NCI-H1092 treated with DMSO at 0.1 percent for 48 hours (cell line): ENCODE measurements around the gene LRP6.
"Not testable (repeated sequence)": the region's sequence is repeated elsewhere in the genome, so short reads cannot be mapped to it uniquely, and the experiment has no call there.

Source experiments
- DNase-seq: peaks from one replicate; lab custom pipeline; 2025; lab: John Stamatoyannopoulos, UW

The LRP6 gene

DNA sequence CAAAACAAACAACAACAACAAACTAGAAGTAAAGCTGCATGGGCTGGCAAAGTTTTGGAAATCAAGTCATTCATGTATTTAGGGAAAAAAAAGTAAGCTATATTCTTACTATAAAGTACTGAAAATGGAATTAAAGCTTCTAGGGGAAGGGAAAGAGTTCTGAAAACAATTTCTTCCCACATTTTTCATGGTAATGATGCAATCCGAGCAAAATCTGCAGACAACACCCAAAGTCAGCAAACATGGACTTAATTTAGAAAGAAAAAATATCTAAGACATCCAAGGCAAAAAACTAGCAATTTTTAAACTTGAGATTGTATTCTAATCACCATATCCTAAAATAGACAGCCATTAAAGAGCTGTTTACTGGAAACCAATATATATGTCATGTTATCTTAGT is 86.3 kb downstream of the LRP6 start:
- DNase-seq: no peak

DNA sequence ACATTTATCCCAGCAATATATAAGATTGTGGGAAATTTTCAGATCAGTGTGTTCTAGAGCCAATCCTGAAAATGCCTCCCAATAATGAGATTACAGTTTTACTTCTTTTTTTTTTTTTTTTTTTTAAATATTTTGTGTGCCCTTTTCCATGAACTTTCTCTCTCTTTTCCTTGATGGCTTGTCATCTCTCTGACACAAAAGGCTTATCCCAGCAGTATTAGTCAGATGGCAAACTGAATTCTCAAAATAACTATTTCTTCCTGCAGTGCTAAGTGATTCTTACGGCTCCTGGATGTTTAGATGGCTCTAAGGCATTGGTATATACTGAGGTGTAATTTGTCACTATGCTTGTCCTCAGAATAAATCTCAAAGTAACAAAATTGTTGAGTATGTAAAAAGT is 86.7 kb downstream of the LRP6 start:
- no peak for DNase-seq

DNA sequence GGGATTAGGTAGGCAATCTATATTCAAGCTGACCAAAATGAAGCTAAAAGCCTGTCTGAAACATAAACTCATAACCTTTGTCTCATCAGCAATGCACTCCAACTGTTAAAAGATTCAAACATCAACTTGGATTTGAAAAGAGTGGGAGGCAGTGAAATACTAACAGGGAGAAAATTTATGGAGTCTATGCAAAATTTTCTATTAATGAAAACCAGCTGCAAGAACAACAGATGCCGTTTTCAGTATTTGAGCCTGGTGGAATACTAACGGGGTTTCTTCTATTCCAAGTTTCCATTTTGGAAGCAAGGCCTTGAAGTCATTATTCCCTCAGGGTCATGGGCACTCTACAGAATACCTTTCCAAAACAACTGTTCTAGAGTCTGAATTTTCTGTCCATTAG is 88.3 kb downstream of the LRP6 start:
- DNase-seq: no peak

DNA sequence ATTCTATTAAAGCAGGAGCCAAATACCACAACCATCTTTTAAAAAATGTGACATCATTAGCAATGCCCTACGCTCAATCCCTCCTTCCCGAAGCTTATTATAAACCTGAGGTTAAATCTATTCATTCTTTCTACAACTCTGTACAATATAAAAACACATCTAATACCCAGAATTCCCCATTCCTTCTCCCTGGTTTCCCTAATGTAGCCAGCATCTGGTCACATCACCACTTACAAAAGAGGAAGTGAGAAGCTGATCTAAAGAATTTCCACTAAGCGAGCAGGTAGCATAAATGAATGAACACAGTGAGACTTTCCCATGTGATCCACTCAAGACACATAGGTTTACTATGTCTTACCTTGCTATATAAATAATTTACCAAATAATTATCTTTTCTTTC is 90.4 kb downstream of the LRP6 start:
- DNase-seq: no peak

DNA sequence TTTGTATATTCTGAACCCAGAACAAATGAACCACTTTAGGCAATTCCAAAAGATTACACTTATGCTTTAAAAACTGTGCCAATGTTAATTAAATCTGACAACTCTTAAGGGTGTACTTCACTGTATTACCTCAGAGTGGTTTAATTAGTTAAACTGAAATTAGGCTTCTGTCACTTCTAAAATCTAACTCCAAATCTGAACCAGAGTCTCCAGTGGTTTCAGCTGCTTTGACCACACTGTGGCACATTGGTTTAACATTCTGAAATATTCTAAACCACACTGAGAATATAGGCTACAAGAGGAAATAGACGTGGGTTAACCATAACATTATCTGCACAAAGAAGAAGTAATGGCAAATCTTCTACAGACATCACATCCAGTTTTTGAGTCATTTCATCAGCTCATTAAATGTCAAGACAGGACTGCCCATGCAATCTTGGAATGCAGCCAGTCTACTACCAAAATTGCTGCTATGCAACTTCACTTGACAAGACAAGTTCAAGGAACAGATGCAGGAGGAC is 94.8 kb downstream of the LRP6 start:
- DNase-seq: no peak

DNA sequence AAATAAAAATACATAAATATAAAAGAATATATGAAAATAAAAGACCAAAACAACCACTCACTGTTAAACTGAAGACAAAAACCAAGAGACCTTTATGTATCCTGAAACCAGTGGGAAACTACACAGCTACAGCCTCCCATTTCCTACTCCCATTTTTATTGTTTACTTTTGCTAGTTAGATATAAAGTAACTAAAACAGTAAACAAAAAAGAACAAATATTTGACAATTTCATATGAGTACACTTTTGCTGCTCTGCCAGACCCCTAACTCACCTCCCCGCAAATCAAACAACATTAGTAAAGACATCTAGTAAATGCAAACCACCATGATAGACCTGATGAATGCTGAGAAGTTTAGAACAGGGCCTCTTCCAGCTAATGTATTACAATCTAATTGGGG is 99.0 kb downstream of the LRP6 start:
- peak; percentile 44 for DNase-seq

DNA sequence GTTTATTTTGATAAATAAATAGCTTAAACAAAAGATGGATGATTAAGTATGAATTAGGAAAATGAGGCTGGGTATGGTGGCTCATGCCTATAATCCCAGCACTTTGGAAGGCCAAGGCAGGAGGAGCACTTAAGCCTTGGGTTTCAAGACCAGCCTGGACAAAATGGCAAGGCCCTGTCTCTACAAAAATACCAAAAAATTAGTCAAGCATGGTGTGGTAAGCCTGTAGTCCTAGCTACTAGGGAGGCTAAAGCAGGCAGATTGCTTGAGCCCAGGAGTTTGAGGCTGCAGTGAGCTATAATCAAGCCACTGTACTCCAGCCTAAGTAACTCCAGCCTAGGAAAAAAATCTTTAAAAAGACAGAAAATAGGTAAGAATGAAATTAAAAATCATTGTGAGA is 100.1 kb downstream of the LRP6 start:
- no peak for DNase-seq

DNA sequence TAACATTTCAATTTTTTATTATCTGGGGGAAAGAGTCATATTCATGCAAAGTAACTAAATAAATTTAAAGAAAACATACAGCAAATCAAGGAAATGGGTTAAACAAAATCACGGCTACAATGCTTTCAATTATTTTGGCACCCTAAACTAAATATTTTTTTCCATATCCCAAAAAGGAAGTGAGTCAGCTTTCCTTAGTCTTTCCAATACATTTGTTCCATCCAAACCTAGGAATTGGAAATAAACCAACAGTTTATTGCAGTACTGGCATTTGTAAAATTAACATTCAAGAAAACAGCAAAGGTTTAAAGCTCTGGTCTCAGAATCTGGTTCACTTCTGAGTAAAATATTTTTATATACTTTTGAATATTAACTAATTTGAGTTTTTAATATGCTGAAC is 106.9 kb downstream of the LRP6 start:
- DNase-seq: no peak

DNA sequence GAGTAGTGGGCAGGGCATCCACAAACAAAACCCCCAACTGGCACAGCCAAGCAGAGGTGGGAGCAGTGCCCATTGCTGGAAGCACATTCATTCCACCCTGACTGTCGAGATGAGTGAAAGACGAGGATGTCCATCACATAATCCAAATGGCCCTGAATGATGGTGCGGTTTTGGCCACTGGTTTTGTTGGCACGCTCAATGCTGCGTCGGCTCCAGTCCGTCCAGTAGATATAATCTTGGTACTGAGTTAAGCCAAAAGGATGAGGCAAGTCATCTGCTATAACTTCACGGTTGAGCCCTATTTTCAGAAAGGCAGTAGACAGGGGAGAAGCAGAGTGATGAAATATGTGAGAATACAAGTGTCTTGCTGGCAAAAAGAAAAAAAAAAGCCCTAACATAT is 108.0 kb downstream of the LRP6 start:
- DNase-seq: no peak

DNA sequence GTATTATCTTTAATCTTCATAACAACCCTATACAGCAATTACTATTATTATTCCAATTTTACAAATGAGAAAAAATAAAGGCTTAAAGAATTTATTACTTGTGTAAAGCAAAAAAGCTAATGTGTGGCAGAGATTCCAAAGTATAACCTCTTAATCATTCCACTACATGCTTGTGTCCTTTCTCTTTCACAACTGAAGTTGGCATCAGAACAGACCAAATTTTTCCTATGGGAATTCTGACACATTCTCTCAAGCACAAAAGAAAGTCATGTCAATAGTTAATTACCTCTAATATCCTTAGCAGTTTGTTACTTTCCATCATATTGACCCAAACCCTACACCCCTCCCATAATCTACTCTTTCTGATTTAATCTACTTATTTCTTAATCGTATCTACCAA is 109.4 kb downstream of the LRP6 start:
- no peak for DNase-seq

DNA sequence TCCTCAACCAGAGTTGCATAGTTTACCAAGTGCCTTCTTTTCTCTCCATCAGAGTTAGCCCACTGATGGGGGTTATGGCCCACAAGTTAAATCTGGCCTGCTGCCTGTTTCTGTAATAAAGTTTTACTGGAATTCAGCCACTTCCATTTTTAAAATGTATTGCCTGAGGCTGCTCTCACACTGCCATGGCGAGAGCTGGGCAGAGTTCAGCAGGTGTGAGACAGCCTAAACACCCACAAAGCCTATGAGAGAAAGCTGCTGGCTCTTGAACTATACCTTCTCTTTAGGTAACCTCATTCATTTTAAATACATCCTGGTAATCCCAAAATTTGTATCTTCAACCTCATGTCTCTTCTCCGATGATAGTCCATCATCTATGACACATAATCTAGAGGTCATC is 110.0 kb downstream of the LRP6 start:
- DNase-seq: no peak

DNA sequence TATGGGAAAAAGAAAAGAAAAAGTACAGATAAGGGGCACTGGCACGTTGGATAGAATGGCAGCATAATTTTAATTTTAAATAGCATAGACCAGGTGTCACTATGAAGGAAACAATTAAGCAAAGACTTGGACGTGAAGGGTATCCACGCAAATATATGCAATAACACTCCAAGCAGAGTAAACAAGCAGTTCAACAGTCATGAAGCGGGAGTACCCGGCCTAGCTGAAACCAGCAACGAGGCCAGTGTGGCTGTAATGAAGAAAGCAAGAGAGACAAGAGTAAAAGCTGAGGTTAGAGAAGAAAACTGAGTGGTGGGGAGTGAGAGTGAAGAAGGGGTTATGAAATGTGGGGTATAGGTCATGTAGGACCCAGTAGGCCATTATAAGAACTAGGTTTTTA is 110.7 kb downstream of the LRP6 start:
- DNase-seq: no peak

DNA sequence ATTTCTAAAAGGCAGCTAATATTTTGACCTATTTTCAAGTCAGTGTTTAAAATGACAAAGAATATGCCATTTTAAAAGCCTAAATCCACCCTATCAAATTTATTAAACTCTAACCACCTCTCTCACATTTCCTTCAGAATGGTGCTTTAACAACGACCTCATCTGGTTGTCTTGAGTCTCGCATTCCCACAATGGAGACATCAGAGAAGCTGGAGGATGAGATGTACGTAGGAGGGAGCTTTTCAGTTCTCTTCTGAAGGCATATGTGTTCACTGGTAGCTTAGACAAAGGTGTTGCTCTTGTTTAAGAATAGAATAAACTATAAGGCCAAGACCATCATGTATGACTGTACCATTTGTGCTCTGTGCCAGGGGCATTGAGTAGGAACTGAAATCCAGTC is 113.2 kb downstream of the LRP6 start:
- no peak for DNase-seq

DNA sequence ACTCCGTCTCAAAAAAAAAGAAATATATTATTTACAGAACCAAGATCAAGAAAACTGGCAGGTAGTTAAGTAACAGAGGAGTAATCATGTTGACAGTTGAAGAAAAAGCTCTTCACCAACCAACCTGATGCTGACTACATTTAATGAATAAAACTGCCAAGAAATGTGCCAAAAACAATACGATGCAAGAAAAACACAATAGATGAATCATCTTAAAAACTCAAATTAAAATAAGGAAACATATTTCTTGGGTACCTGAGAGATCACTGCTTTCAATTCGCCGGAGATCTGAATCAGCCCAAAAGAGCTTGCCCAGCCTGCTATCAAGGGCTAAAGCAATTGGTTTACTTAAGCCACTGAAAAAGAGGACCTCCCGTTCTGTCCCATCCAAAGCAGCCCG is 119.7 kb downstream of the LRP6 start:
- DNase-seq: no peak

DNA sequence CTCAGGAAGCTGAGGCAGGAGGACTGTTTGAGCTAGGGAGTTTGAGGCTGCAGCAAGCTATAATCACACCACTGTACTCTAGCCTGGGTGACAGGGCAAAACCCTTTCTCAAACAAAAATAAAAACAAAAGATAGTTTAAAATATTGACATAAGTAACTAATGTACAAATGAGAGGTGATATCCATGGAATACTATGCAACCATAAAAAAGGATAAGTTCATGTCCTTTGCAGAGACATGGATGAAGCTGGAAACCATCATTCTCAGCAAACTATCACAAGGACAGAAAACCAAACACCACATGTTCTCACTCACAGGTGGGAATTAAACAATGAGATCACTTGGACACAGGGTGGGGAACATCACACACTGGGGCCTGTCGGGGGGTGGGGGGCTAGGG is 122.3 kb downstream of the LRP6 start:
- DNase-seq: not testable (repeated sequence)

DNA sequence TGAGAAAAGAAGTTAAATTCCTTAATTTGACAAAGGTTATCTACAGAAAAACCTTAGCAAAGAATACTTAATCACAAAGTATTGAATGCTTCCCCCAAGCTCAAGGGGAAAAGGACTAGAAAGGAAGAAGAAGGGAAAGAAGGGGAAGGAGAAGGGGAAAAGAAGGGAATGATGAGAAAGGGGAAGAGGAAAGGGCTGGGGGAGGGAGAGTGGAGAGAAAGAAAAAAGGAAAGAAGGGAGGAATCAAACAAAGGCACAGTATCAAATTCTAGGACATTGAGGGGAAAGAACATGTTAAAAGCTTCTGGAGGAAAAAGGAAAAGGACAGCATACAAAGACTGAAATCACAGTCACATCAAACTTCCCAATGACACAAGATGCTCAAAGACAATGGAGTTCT is 125.8 kb downstream of the LRP6 start:
- DNase-seq: no peak

DNA sequence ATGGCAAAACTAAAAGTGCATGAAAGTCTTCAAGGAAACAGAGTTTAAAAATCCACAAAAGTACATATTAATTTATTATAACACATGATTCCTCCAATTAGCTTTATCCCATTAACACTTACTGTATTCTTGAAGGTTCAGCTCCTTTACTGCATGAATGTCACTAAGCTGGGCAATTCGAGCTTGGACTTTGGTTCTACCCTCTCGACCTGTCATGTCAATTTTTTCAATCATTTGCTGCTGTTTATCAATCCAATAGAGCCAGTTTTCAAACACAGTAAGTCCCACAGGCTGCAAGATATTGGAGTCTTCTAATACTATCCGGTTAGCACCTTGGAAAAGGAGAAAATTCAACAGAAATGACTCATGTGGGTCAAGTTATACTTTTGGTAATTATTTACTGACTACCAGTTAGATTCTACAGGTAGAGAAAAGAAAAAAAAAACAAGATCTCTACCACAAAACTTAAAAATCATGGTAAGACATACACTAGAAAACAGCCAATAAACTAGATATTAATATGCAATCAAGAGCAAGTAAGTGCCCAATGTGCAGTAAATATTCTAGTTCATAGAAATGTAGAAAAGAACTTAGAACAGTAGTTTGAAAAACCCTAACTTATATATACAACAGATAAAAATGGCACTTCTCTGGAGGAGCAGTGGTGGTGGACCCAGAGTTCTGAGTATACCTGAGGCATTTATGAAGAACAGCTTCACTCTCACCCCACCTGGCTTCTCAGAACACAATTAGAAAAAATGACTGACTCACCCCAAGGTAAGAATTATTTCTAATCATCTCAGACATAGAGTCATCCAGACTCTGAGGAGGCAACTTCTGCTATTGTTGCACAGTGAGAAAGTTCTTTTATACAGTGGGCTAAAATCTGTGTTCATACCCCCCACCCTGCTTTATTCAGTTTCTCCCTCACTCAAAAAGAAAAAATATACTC is 128.4 kb downstream of the LRP6 start:
- no peak for DNase-seq

DNA sequence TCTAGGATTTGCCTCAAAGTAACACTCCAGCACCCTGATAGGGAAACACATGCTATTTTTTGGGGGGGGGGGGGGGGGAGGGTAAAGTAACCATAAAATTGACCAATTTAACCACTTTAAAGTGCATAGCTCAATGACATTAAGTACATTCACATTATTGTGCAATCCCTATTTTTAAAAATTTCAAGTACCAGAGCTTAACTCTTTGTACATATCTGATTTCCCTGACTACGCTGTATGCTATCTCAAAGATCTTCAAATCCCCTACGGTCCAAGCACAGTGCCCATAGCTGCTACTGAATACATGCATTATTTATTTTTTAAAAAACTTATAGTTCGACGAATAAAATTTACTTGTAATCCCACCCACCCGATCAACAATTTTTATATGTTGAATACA is 133.1 kb downstream of the LRP6 start:
- no peak for DNase-seq

DNA sequence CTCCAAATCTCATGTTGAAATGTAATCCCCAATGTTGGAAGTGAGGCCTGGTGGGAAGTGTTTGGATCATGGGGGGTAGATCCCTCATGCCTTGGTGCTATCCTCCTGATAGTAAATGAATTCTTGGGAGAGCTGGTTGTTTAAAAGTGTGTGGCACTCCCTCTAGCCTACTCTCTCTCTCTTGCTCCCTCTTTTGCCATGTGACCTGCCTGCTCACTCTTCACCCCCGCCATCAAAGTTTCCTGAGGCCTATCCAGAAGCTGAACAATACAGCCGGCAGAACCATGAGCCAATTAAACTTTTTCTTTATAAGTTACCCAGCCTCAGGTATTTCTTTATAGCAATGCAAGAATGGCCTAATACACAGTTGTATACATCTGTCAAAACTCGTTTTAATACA is 133.6 kb downstream of the LRP6 start:
- no peak for DNase-seq

DNA sequence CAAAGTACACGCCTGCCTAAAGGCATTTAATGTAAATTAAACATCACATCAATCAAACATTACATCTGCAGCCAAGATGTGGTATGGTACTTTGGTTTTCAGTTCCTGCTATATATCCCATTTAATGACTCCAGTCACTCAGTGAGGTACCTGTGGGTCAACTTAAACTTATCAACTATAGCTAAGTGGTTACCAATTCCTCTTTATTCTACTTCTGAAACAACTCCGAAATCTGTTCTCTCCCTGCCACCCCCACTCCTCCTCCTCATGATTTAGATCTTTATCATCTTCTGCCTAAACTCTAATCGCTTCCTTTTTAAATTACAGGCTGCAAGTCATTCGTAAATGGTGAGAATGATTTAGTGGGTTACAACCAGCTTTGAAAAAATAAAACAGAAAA is 138.2 kb downstream of the LRP6 start:
- no peak for DNase-seq

DNA sequence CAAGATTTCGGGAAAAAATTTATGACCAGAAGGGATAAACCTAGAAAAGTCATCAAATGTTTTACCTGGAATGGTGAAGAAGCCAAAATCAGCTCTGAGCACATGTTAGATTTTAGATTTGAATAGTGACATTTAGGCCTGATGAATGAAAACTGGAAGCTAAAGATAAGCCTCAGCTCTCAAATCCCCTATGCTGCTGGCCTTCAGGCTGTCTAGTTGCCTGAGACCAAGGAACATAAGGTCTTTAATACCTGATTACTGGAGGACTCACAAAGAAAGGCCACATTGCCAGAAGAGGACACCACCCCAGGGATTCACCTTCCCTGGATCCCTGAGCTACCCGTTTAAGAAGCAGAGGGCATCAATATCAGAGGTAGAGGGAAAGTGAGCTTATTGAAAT is 139.5 kb downstream of the LRP6 start:
- DNase-seq: no peak

DNA sequence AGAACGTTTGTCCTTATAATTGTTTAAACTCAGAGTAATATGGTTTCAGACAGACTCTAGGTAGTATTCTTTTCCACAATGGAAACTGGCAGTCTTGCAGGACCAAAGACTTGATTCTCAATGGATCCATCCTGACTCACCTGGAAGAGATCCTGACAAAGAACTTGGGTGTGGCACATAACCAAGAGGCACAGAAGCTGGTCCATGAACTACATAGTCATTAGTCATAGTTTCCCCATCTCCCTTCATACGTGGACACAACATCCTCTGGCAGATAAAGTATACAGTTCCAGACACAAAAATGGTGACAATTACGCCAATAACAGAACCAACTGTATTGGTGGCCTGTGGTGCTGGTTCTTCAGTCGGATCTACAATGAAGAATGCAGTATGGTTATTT is 140.3 kb downstream of the LRP6 start:
- no peak for DNase-seq

DNA sequence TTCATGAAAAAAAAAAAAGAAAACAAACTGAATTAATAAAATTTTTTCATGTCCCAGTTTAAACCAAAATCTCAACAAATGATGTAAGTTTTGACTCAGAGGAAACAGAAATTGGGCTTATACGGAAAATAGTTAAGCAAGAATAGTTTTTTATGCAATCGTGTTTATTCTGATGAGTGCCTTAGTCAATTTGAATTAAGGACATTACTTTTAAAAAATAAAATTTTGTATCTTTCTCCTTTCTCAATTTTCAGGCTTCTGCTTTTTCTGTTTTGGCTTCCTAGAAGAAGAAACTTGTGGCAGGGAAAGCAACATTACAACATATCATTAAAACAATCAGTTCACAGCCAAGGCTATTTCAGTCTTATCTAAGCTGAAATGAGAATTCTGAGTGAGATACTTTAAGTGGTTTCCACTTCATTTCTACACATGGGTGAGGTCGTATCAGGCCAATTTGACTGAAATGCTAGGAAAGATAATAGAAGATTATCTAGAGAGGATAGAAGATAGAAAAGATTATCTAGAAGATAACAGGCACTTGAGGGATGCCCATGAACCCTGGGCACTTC is 143.7 kb downstream of the LRP6 start:
- DNase-seq: no peak

DNA sequence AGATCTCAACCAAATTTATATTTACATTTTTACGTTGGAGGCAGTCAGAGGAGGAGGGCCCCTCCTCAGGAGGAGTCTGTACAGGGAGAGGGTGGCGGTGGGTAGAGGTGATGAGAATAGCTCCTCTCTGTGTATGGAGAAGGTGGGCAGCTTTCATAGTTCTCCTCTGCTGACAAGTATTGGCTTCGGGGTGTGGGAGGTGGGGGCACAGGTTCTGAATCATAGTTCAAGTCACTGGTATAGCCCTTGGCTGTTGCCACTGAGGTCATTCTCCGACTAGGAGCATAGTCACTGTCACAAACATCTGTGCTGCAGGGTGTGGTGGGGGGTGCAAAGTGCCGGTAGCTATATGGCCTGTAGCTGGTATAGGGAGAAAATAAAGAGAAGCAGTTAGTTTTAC is 145.8 kb downstream of the LRP6 start:
- DNase-seq: no peak
